K562 treated with DMSO at 1 percent for 48 hours (cell line): Measurements from ENCODE around the gene TCHHL1. TPM values are rescaled to one million over a fixed set of nuclear protein-coding genes. Genes with fewer than 3 reads are reported as not detected.

Experiments
- total RNA-seq: library from RNA; unstranded; fragments of 300-600 nt; gene quantifications from 2 replicates; pipeline ENCODE4 v1.2.3, GENCODE V29; 2022; ENCODE audit warnings: low replicate concordance; ENCODE audit errors: extremely low read depth

TCHHL1 gene
- not detected in 2 replicates for total RNA-seq

GRCh38 chr1:152089014-152089674 is at the start of gene TCHHL1:
TCHHL1 (minus strand) TSS chr1:152089064; CDS start chr1:152088143, 921 bp downstream.

DNA sequence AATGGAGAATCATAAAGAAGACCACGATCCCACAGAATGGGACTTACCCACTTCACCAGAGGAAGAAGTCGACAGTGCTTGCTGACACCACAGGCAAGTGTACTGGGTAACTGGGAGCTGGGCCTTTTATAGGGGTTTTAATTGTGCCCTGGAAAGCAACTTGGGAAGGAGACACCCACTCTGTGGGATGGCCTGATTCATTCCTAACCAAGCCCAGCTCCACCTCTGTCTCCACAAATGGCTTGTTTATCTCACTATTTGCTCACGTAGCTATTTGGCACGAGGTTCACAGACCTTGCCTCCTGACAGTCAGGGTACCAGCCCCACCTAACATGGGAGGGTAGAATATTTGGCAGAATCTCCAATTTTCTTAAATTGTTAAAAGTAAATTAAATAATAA is 26.5 kb upstream of the TCHHL1 start, which contains the start of gene TCHH:
TCHH (minus strand) TSS at position 101 of the 400 bp plus-strand sequence. CDS start 1,364 bp downstream, outside the sequence.

DNA sequence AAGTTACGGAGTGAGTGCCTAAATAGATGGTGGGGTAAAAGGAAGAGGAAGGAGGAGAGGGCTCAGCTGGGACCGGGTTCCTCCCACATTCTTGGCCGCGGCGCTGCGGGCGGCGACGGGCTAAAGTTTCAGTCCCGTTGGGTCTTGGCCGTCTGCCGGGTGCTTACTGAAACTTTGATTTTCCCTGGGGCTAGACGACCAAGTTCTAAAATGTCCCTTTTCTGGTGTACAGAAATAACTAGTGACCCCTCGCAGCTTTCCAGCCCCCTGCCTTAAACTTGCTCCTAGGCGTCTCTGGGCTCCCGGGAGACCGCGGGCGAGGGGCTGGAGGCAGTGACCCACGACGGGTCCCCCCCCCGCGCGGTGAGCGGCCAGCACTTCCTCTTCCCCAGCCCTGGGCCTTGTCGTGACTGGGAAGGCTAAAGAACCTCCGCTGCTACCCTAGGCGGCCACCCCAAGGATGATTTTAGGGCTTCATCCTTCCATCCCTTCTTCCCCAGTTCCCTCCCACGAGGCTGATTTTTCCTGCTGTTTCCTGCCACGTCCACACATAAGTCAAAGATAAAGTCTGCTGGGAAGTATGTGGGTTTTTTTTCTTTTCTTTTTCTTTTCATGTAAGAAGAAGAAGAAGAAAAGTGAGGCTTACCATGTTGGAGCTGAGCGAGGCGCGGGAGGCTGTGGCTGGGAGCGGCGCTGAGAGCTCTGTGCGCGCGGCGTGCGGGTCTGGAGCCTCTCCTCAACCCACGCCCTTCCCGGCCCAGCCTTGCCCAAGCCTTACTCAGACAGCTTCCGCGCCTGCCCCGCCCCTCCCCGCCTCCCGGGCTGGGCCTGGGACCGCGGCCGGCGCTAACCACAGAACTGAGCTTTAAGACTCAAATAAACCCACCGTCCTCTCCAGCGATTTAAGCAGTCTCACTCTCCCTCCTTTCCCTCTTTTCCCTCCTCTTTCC is 52.3 kb downstream of the TCHHL1 start, which contains the start of gene S100A11:
S100A11 (minus strand) TSS at position 738 of the 950 bp plus-strand sequence; CDS start at position 649, 89 bp downstream.

Other genes starting within 250 kb of the TCHHL1 start
- gene C2CD4D, start 249.2 kb downstream of the TCHHL1 start, total RNA-seq: not detected in 2 replicates
- not detected in 2 replicates for gene THEM5, start 235.4 kb downstream of the TCHHL1 start, total RNA-seq
- gene THEM4, start 179.6 kb downstream of the TCHHL1 start, total RNA-seq: not detected in 2 replicates
- not detected in 2 replicates for gene S100A10, start 95.2 kb downstream of the TCHHL1 start, total RNA-seq
- not detected in 2 replicates for gene S100A11, start 52.1 kb downstream of the TCHHL1 start, total RNA-seq
- not detected in 2 replicates for gene TCHH, start 26.4 kb upstream of the TCHHL1 start, total RNA-seq
- gene RPTN, start 70.2 kb upstream of the TCHHL1 start, total RNA-seq: not detected in 2 replicates
- not detected in 2 replicates for gene HRNR, start 135.1 kb upstream of the TCHHL1 start, total RNA-seq
- not detected in 2 replicates for gene FLG, start 236.2 kb upstream of the TCHHL1 start, total RNA-seq